ENCODE data around the gene ACSS2.

The ACSS2 gene

GRCh38 chr20:34947336-34947735, 70.9 kb downstream of the ACSS2 start:
- H3K4me2 ChIP-seq (ENCODE audit: low read depth, low read length): no peak overlapping the region
- H4K20me1 ChIP-seq (ENCODE audit: insufficient read depth, low read length): no peaks in the 10 kb centered on the region
- TF ChIP-seq EZH2phosphoT487 (IDR thresholded peaks at IDR 0.05; ENCODE audit: low read length): no peak
- TF ChIP-seq CTCF (IDR thresholded peaks at IDR 0.05; ENCODE audit: low read length): no peak
- no peaks in the 10 kb centered on the region for H3K9me3 ChIP-seq (replicated peaks; ENCODE audit: insufficient read depth, low read length)
- H3K9me2 ChIP-seq (replicated peaks; ENCODE audit: insufficient read depth, low read length): no peaks in the 10 kb centered on the region
- no peaks in the 10 kb centered on the region for H3K79me2 ChIP-seq (ENCODE audit: low read length)
- no peaks in the 10 kb centered on the region for H3K27me3 ChIP-seq (replicated peaks; ENCODE audit: insufficient read depth, low read length)
- no peak overlapping the region for H3K4me3 ChIP-seq (ENCODE audit: low read length)
- no peaks in the 10 kb centered on the region for H3F3A ChIP-seq (ENCODE audit: insufficient read depth, low read length)
- H2AFZ ChIP-seq (ENCODE audit: low read length): no peak overlapping the region
- DNase-seq: no peak
- H3K27ac ChIP-seq (ENCODE audit: low read length): no peak overlapping the region
- no peak overlapping the region for H3K9ac ChIP-seq (ENCODE audit: low read length)
- H3K36me3 ChIP-seq (replicated peaks; ENCODE audit: insufficient read depth, low read length): no peaks in the 10 kb centered on the region
- no peaks in the 10 kb centered on the region for H3K4me1 ChIP-seq (ENCODE audit: low read length)

GRCh38 chr20:34948030-34948429, 71.6 kb downstream of the ACSS2 start:
- H3K27me3 ChIP-seq (replicated peaks; ENCODE audit: insufficient read depth, low read length): no peaks in the 10 kb centered on the region
- DNase-seq: no peak
- H3K4me1 ChIP-seq (ENCODE audit: low read length): no peaks in the 10 kb centered on the region
- H3K4me3 ChIP-seq (ENCODE audit: low read length): no peak overlapping the region
- H3K9me2 ChIP-seq (replicated peaks; ENCODE audit: insufficient read depth, low read length): no peaks in the 10 kb centered on the region
- H3K9ac ChIP-seq (ENCODE audit: low read length): no peak overlapping the region
- no peaks in the 10 kb centered on the region for H3K9me3 ChIP-seq (replicated peaks; ENCODE audit: insufficient read depth, low read length)
- TF ChIP-seq EZH2phosphoT487 (IDR thresholded peaks at IDR 0.05; ENCODE audit: low read length): no peak
- no peak for TF ChIP-seq EZH2 (optimal IDR thresholded peaks at IDR 0.05; ENCODE audit: low read depth, low read length)
- no peak for TF ChIP-seq CTCF (IDR thresholded peaks at IDR 0.05; ENCODE audit: low read length)
- H3K4me2 ChIP-seq (ENCODE audit: low read depth, low read length): no peak overlapping the region
- no peaks in the 10 kb centered on the region for H4K20me1 ChIP-seq (ENCODE audit: insufficient read depth, low read length)
- H3F3A ChIP-seq (ENCODE audit: insufficient read depth, low read length): no peaks in the 10 kb centered on the region; the same call in 1 of the 2 replicates
- no peak overlapping the region for H2AFZ ChIP-seq (ENCODE audit: low read length)
- no peaks in the 10 kb centered on the region for H3K79me2 ChIP-seq (ENCODE audit: low read length)
- no peaks in the 10 kb centered on the region for H3K36me3 ChIP-seq (replicated peaks; ENCODE audit: insufficient read depth, low read length)
- H3K27ac ChIP-seq (ENCODE audit: low read length): no peak overlapping the region

GRCh38 chr20:34949120-34949519, 72.7 kb downstream of the ACSS2 start:
- Histone ChIP-seq H3K9me3 (replicated peaks; ENCODE audit: insufficient read depth, low read length) (no peaks in the 10 kb centered on the region), H3K9me2 (replicated peaks; ENCODE audit: insufficient read depth, low read length) (no peaks in the 10 kb centered on the region), H4K20me1 (ENCODE audit: insufficient read depth, low read length) (no peaks in the 10 kb centered on the region), H2AFZ (ENCODE audit: low read length) (no peak overlapping the region), H3K27ac (ENCODE audit: low read length) (no peak overlapping the region), H3F3A (ENCODE audit: insufficient read depth, low read length) (no peaks in the 10 kb centered on the region; the same call in 1 of the 2 replicates), H3K9ac (ENCODE audit: low read length) (no peak overlapping the region), H3K4me3 (ENCODE audit: low read length) (no peak overlapping the region), H3K36me3 (replicated peaks; ENCODE audit: insufficient read depth, low read length) (no peaks in the 10 kb centered on the region), H3K4me1 (ENCODE audit: low read length) (no peaks in the 10 kb centered on the region), H3K4me2 (ENCODE audit: low read depth, low read length) (no peak overlapping the region), H3K79me2 (ENCODE audit: low read length) (no peaks in the 10 kb centered on the region), H3K27me3 (replicated peaks; ENCODE audit: insufficient read depth, low read length) (no peaks in the 10 kb centered on the region)
- TF ChIP-seq EZH2phosphoT487 (IDR thresholded peaks at IDR 0.05; ENCODE audit: low read length) (no peak), CTCF (IDR thresholded peaks at IDR 0.05; ENCODE audit: low read length) (no peak), EZH2 (optimal IDR thresholded peaks at IDR 0.05; ENCODE audit: low read depth, low read length) (no peak)
- DNase-seq: no peak
